SK-N-MC (cell line): ENCODE measurements around the gene RPP14.

Experiments
- DNase-seq: peaks from one replicate; pipeline ENCODE4 v3.0.0-alpha.2; 2011; ENCODE audit warnings: low read depth, low spot score
- H3K27ac ChIP-seq: fragments of 200-600 bp; sonication (generic); 2 replicates; pipeline ENCODE4 v1.5.1; 2016; ENCODE audit warnings: mixed run types
- H3K36me3 ChIP-seq: fragments of 200-600 bp; sonication (generic); 2 replicates; pipeline ENCODE4 v1.6.1; 2017; ENCODE audit warnings: antibody characterized with exemption, low read length, mixed read lengths; ENCODE audit not compliant: insufficient read depth
- H3K4me3 ChIP-seq: fragments of 200-600 bp; sonication (generic); 2 replicates; pipeline ENCODE4 v1.5.1; 2016
- H3K9ac ChIP-seq: fragments of 200-600 bp; sonication (generic); 2 replicates; pipeline ENCODE4 v1.8.0; 2017; ENCODE audit warnings: mixed run types, mixed read lengths; ENCODE audit not compliant: insufficient read length
- H3K9me3 ChIP-seq: fragments of 200-600 bp; sonication (generic); 2 replicates; pipeline ENCODE4 v1.6.1; 2017; ENCODE audit warnings: low read depth, mild to moderate bottlenecking, antibody characterized with exemption, low read length, moderate library complexity, mixed read lengths
- EZH2 ChIP-seq: fragments of 200-600 bp; sonication (generic); IDR thresholded peaks from one replicate; pipeline ENCODE4 v1.6.1; 2017; ENCODE audit warnings: antibody characterized with exemption
- FOXP2 ChIP-seq: optimal IDR thresholded peaks from 2 replicates; pipeline ENCODE3; 2011; ENCODE audit warnings: mild to moderate bottlenecking, moderate library complexity; ENCODE audit not compliant: insufficient read depth; ENCODE audit errors: extremely low read length, control extremely low read depth
- POLR2AphosphoS5 ChIP-seq: IDR thresholded peaks from 2 replicates; pipeline ENCODE4 v1.6.1; 2012; ENCODE audit warnings: mild to moderate bottlenecking, low read depth, low read length, borderline replicate concordance

Gene RPP14

DNA sequence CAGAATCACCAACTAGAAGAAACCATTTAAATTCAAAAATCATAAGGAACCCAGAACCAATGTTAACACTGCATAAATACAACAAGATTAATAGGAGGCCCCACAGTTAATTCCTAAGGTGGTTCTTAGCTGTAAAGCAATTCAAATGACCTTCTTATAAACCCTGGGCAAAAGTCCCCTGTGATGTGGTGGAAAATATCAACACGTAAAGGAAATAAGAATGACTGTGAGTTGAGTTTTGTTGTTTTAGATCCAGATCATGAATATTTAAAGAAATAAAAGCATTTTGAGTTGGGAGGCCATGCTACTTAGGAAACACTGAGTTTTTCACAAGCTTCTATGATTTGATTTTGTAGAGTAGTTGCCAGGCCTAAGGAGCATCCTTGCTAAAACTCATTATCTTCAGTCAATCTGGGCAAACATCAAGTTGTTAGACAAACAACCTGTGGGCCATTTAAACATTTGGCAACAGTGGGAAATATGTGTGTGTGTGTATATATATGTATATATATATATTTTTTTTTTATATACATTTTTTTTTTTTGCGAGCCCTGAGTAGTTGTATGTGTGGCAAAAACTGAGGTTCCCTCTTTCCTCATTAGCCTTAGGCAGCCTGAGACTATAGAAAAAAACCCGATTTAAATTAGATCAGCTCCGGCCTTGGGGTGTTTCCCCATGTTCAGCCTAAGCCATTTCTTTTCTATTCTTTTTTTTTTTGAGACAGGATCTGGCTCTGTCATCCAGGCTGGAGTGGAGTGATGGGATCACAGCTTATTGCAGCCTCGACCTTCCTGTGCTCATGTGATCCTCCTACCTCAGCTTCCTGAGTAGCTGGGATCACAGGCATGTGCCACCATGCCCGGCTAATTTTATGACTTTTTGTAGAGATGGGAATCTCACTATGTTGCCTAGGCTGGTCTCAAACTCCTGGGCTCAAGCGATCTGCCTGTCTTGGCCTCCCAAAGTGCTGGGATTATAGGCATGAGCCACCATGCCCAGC, 18.6 kb downstream of the RPP14 start:
- TF ChIP-seq EZH2 (no peak), FOXP2 (no peak), POLR2AphosphoS5 (no peak)
- Histone ChIP-seq H3K4me3 (no peak overlapping the region), H3K36me3 (no peaks in the 10 kb centered on the region), H3K9ac (no peak overlapping the region), H3K9me3 (no peaks in the 10 kb centered on the region), H3K27ac (no peak overlapping the region)
- no peak for DNase-seq

DNA sequence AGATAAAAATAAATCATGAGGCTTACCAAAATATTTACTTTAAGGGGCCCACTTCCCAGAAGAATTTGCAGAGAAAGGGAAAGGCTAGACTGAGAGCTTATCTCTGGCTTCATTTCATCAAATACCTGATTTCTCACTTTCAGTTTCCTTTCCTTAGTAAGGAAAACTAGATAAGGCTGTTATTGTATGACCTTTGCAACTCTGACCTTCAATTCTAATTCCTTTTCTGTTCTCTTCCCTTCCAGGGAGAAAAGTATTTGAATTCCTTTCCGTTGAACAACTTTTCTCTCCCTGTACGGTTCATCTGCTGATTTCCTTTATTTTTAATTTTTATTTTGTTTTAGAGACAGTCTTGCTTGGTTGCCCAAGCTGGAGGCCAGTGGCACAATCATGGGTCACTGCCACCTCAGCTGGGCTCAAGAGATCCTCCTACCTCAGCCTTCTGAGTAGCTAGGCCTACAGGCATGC, 19.5 kb downstream of the RPP14 start:
- Histone ChIP-seq H3K9ac (no peak overlapping the region), H3K9me3 (no peaks in the 10 kb centered on the region), H3K36me3 (no peaks in the 10 kb centered on the region), H3K4me3 (no peak overlapping the region), H3K27ac (no peak overlapping the region)
- TF ChIP-seq POLR2AphosphoS5, result no peak
- no peak for TF ChIP-seq FOXP2
- no peak for TF ChIP-seq EZH2
- DNase-seq, result no peak

DNA sequence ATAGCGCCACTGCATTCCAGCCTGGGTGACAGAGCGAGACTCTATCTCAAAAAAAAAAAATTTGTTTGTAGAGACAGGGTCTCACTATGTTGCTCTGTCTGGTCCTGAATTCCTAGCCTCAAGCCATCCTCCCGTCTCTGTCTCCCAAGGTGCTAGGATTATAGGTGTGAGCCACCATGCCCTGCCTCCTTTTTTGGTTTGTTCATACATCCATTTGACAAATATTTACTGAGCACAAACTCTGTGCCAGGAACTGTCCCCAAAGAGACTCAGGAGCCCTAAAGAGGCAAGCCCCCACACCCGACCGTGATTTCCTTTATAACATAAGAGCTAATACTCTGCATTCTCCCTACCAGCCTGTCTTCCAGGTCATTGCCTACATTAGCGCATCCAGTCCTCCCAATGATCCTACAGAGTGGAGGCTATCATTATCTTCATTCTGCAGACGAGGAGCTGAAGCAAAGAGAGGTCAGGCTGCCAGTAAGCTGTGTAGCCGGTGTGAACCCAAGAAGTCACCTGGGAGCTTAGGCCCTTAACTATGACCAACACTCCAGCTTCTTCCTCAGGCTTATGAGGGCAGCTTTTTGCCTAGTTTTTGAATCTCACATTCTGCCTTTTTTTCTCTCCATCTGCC, 20.3 kb downstream of the RPP14 start:
- H3K27ac ChIP-seq, result no peak overlapping the region
- H3K9me3 ChIP-seq, result no peaks in the 10 kb centered on the region
- no peak for DNase-seq

DNA sequence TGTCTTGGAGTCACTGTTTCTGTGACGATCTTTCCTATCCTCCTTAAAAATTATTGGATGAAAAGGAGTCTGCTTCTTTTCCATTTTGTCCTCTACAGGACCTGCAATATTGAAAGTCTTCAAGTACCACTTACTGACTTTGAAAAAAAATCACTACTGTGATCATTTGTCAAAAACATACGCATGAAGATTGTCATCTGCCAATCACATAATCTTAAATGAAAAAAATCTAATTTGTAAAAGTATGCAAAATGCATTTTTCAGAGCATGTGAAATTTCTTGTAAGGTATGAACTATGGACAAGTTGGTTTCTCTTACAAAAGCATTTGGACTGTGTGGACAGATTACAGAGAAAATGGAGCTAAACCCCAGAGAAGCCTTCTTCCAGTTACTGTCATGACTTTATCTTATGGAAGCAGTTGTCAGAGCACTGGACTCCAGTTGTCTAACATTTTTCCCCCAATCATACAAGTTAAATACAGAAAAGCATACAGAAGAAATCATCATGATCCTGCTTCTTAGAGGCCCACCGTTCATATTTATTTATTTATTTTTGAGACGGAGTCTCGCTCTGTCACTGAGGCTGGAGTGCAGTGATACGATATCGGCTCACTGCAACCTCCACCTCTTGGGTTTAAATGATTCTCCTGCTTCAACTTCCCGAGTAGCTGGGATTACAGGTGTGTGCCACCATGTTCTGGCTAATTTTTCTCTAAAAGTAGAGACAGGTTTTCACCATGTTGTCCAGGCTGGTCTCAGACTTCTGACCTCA, 23.3 kb downstream of the RPP14 start:
- TF ChIP-seq FOXP2, result no peak
- no peak for TF ChIP-seq POLR2AphosphoS5
- no peak for TF ChIP-seq EZH2
- H3K36me3 ChIP-seq, result no peaks in the 10 kb centered on the region
- H3K9me3 ChIP-seq, result no peaks in the 10 kb centered on the region
- no peak overlapping the region for H3K9ac ChIP-seq
- no peak overlapping the region for H3K4me3 ChIP-seq
- H3K27ac ChIP-seq, result no peak overlapping the region
- DNase-seq, result no peak

More for the DNA sequence above, 20.3 kb downstream of the RPP14 start:
- TF ChIP-seq EZH2 (no peak), POLR2AphosphoS5 (no peak), FOXP2 (no peak)
- no peak overlapping the region for H3K9ac ChIP-seq
- H3K36me3 ChIP-seq, result no peaks in the 10 kb centered on the region
- H3K4me3 ChIP-seq, result no peak overlapping the region

GRCh38 chr3:58329922-58330413, 23.9 kb downstream of the RPP14 start:
- Histone ChIP-seq H3K4me3 (no peak overlapping the region), H3K9me3 (no peaks in the 10 kb centered on the region), H3K9ac (no peak overlapping the region), H3K27ac (no peak overlapping the region), H3K36me3 (no peaks in the 10 kb centered on the region)
- no peak for DNase-seq
- no peak for TF ChIP-seq FOXP2

GRCh38 chr3:58331593-58332152, 25.6 kb downstream of the RPP14 start:
- H3K36me3 ChIP-seq, result no peaks in the 10 kb centered on the region
- H3K9me3 ChIP-seq, result no peaks in the 10 kb centered on the region
- H3K4me3 ChIP-seq, result no peak overlapping the region
- no peak overlapping the region for H3K27ac ChIP-seq
- TF ChIP-seq FOXP2 (no peak), EZH2 (no peak), POLR2AphosphoS5 (no peak)
- H3K9ac ChIP-seq, result no peak overlapping the region
- DNase-seq, result no peak

- Histone ChIP-seq H3K36me3 (no peaks in the 10 kb centered on the region), H3K4me3 (peak within 1 kb of the TSS; percentile 81), H3K9me3 (no peaks in the 10 kb centered on the region), H3K9ac (peak within 1 kb of the TSS; percentile 63), H3K27ac (no peak within 1 kb of the TSS)
- no peak for DNase-seq
- no peak for TF ChIP-seq FOXP2
- no peak for TF ChIP-seq POLR2AphosphoS5
- TF ChIP-seq EZH2, result no peak
These were observed 26.6 kb downstream of the RPP14 start, which contains the start of gene PXK for GRCh38 chr3:58332575-58333188. Gene PXK (plus strand): TSS chr3:58332892. CDS start chr3:58332989, 97 bp downstream.
